Smooth muscle cell (in vitro differentiated cells): ENCODE measurements around the gene IGFL1. TPM values are rescaled to one million over a fixed set of nuclear protein-coding genes. Genes with fewer than 3 reads are reported as not detected.
"Not testable (repeated sequence)": the region's sequence is repeated elsewhere in the genome, so short reads cannot be mapped to it uniquely, and the experiment has no call there.

Experiments
- DNase-seq: peaks from one replicate; lab custom pipeline; 2025; ENCODE audit not compliant: unreplicated experiment; lab: John Stamatoyannopoulos, UW
- H2AFZ ChIP-seq: fragments of 200-600 bp; sonication (generic); 2 replicates; pipeline ENCODE4 v1.6.0; 2016; ENCODE audit warnings: antibody characterized with exemption, low read depth, mild to moderate bottlenecking
- H3F3A ChIP-seq: fragments of 200-600 bp; sonication (generic); 2 replicates; pipeline ENCODE4 v1.6.0; 2017; ENCODE audit warnings: antibody characterized with exemption, low read depth
- H3K27ac ChIP-seq: fragments of 200-600 bp; sonication (generic); 2 replicates; pipeline ENCODE4 v1.5.1; 2016; ENCODE audit warnings: low read depth, mild to moderate bottlenecking
- H3K27me3 ChIP-seq: fragments of 200-600 bp; sonication (generic); 2 replicates; pipeline ENCODE4 v1.6.1; 2016; ENCODE audit warnings: low read depth, mild to moderate bottlenecking
- H3K36me3 ChIP-seq: fragments of 200-600 bp; sonication (generic); 2 replicates; pipeline ENCODE4 v1.5.1; 2016; ENCODE audit warnings: low read depth
- H3K4me1 ChIP-seq: fragments of 200-600 bp; sonication (generic); 2 replicates; pipeline ENCODE4 v1.5.1; 2016; ENCODE audit warnings: low read depth
- H3K4me2 ChIP-seq: fragments of 200-600 bp; sonication (generic); 2 replicates; pipeline ENCODE4 v1.6.0; 2016; ENCODE audit warnings: mild to moderate bottlenecking
- H3K4me3 ChIP-seq: fragments of 200-600 bp; sonication (generic); 2 replicates; pipeline ENCODE4 v1.5.1; 2016; ENCODE audit warnings: mild to moderate bottlenecking
- H3K79me2 ChIP-seq: fragments of 200-600 bp; sonication (generic); 2 replicates; pipeline ENCODE4 v1.6.0; 2016; ENCODE audit warnings: low read depth, mild to moderate bottlenecking
- H3K9ac ChIP-seq: fragments of 200-600 bp; sonication (generic); 2 replicates; pipeline ENCODE4 v1.6.0; 2016; ENCODE audit warnings: low read depth
- H3K9me3 ChIP-seq: fragments of 200-600 bp; sonication (generic); replicated peaks from 2 replicates; pipeline ENCODE4 v1.5.1; 2016; ENCODE audit warnings: low read depth
- H4K20me1 ChIP-seq: fragments of 200-600 bp; sonication (generic); 2 replicates; pipeline ENCODE4 v1.6.0; 2016; ENCODE audit warnings: low read depth
- WGBS: methylation state at CpG from one replicate; pipeline ENCODE4 v1.1.7; 2016; ENCODE audit warnings: low lambda C conversion rate; 5-methylcytosine and 5-hydroxymethylcytosine counted together
- polyA plus RNA-seq: library from polyadenylated mRNA; unstranded; fragments of >200 nt; fragmentation: Nextera tagmentation; extraction: Ambion mirVana; gene quantifications from 2 replicates; pipeline ENCODE4 v1.2.1, GENCODE V29; 2016
- total RNA-seq: library from RNA; depleted of rRNA; stranded (reverse); fragments of >200 nt; gene quantifications from 2 replicates; pipeline ENCODE4 v1.2.3, GENCODE V29; 2014
- TF ChIP-seq, protein P1 (sequence below): fragments of 200-600 bp; sonication (generic); IDR thresholded peaks from 2 replicates; pipeline ENCODE4 v1.5.1; 2017; ENCODE audit warnings: borderline replicate concordance, mild to moderate bottlenecking, antibody characterized with exemption; ENCODE audit not compliant: insufficient read depth, poor library complexity, severe bottlenecking

The IGFL1 gene
- total and polyA plus RNA-seq, 2 experiments from 2014 or later = not detected

DNA sequence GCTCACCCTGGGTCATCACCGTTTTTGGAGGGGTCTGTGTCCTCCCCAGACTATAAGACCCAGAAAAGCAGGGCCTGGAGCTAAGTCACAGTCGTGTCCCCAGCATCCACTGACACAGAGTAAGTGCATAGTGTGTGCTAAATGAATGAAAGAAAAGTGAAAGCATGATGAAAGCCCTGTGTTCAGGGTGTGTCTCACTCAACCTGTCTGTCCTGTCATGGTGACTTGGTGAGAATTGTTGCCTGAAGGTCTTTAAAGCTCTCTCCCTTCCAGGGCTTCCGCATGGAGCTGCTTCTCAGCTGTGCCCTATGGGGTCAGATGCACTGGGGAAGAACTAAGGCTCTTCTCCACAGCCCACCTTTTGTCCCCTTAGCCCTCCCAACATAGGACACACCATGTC is 20.5 kb upstream of the IGFL1 start:
- Histone ChIP-seq H2AFZ (no peak overlapping the region), H3K79me2 (no peaks in the 10 kb centered on the region), H3K4me2 (no peak overlapping the region), H3K4me1 (no peaks in the 10 kb centered on the region), H3K9me3 (no peaks in the 10 kb centered on the region), H3K27me3 (no peaks in the 10 kb centered on the region), H3K4me3 (no peak overlapping the region), H3K27ac (no peak overlapping the region), H3K36me3 (no peaks in the 10 kb centered on the region), H3F3A (no peaks in the 10 kb centered on the region), H4K20me1 (no peaks in the 10 kb centered on the region), H3K9ac (no peak overlapping the region)
- TF ChIP-seq, protein P1, sequence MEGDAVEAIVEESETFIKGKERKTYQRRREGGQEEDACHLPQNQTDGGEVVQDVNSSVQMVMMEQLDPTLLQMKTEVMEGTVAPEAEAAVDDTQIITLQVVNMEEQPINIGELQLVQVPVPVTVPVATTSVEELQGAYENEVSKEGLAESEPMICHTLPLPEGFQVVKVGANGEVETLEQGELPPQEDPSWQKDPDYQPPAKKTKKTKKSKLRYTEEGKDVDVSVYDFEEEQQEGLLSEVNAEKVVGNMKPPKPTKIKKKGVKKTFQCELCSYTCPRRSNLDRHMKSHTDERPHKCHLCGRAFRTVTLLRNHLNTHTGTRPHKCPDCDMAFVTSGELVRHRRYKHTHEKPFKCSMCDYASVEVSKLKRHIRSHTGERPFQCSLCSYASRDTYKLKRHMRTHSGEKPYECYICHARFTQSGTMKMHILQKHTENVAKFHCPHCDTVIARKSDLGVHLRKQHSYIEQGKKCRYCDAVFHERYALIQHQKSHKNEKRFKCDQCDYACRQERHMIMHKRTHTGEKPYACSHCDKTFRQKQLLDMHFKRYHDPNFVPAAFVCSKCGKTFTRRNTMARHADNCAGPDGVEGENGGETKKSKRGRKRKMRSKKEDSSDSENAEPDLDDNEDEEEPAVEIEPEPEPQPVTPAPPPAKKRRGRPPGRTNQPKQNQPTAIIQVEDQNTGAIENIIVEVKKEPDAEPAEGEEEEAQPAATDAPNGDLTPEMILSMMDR = no peak
- no peak for DNase-seq
- WGBS = 52% methylated on average over 3 of the region's 3 CpGs

DNA sequence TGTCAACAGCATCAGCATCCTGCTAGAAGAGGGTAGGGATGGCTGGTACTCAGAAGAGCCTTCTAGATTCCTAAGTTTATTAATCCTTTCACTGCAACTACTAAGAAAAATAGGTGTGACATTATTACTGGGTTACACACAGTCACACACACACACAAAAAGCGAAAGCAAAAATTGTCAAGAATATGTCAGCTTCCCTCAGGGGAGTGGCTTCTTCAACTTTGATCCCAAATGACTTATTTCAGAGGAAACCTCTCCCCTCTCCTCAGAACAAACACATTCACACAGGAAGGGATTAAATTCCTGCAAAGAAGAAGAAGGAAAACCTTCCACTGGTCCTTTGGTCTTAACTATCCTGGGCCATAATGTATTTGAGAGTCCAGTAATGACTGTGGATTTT is 20.1 kb upstream of the IGFL1 start:
- Histone ChIP-seq H2AFZ (no peak overlapping the region), H3K79me2 (no peaks in the 10 kb centered on the region), H3K4me1 (no peaks in the 10 kb centered on the region), H3K27ac (no peak overlapping the region), H4K20me1 (no peaks in the 10 kb centered on the region), H3K9ac (no peak overlapping the region), H3F3A (no peaks in the 10 kb centered on the region), H3K9me3 (no peaks in the 10 kb centered on the region), H3K36me3 (no peaks in the 10 kb centered on the region), H3K4me3 (no peak overlapping the region), H3K27me3 (no peaks in the 10 kb centered on the region), H3K4me2 (no peak overlapping the region)
- DNase-seq = no peak
- WGBS = 88% methylated on average over 1 of the region's 1 CpG
- TF ChIP-seq, protein P1 = no peak

DNA sequence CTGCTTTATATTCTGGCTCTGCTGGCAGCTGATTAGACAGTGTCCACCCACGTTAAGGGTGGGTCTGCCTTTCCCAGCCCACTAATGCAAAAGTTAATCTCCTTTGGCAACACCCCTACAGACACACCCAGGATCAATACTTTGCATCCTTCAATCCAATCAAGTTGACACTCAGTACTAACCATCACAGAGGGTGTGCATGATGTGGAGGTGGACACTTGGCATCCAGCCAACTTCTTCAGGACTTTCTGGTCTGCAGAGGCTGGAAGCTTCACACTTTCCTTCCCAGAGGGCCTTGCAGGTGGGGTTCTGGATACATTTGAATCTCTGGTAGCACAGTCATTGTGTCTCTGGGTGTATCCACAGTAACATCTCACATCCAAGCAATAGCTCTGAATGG is 18.9 kb upstream of the IGFL1 start:
- Histone ChIP-seq H3K4me3 (no peak overlapping the region), H3K36me3 (no peaks in the 10 kb centered on the region), H3K79me2 (no peaks in the 10 kb centered on the region), H3K9me3 (no peaks in the 10 kb centered on the region), H4K20me1 (no peaks in the 10 kb centered on the region), H3K27ac (no peak overlapping the region), H3K4me1 (no peaks in the 10 kb centered on the region), H3K27me3 (no peaks in the 10 kb centered on the region), H3K4me2 (no peak overlapping the region), H2AFZ (no peak overlapping the region), H3K9ac (no peak overlapping the region), H3F3A (no peaks in the 10 kb centered on the region)
- 92% methylated on average over 1 of the region's 1 CpG for WGBS
- DNase-seq = no peak
- TF ChIP-seq, protein P1 = no peak

GRCh38 chr19:46211201-46211881 is 18.2 kb upstream of the IGFL1 start:
- TF ChIP-seq, protein P1 = no peak
- H3K9ac ChIP-seq = no peak overlapping the region
- 33% methylated on average over 10 of the region's 10 CpGs for WGBS
- no peak overlapping the region for H3K4me2 ChIP-seq
- H3K9me3 ChIP-seq = no peaks in the 10 kb centered on the region
- no peaks in the 10 kb centered on the region for H4K20me1 ChIP-seq
- H3K79me2 ChIP-seq = no peaks in the 10 kb centered on the region
- no peak overlapping the region for H3K27ac ChIP-seq
- no peak for DNase-seq
- H3K27me3 ChIP-seq = no peaks in the 10 kb centered on the region
- H3K4me1 ChIP-seq = no peaks in the 10 kb centered on the region
- no peak overlapping the region for H3K4me3 ChIP-seq
- no peaks in the 10 kb centered on the region for H3K36me3 ChIP-seq
- no peaks in the 10 kb centered on the region for H3F3A ChIP-seq
- H2AFZ ChIP-seq = no peak overlapping the region

DNA sequence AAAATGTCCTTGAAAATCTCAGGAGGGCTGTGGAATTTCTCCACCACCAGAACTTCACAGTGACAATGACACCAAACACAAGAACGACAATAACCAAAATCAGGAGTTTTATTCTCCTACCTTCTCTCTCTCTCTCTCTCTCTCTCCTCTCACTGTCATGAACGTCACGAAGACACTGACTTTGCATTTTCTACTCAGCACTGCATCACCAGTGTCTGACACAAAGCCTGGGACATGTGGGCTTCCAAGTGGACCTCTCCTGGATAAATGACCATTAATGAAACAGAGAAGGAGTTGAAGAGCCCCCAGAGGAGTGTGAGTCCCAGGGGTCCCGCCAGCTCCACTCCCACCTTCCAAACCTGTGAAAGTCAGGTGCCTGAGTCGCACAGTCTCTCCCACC is 16.9 kb upstream of the IGFL1 start:
- not testable (repeated sequence) for H3F3A ChIP-seq, H3K4me1 ChIP-seq, H3K36me3 ChIP-seq, H2AFZ ChIP-seq, H3K9ac ChIP-seq, H3K27ac ChIP-seq, H3K9me3 ChIP-seq, H4K20me1 ChIP-seq, H3K27me3 ChIP-seq, DNase-seq, H3K79me2 ChIP-seq, H3K4me2 ChIP-seq, H3K4me3 ChIP-seq
- 92% methylated on average over 5 of the region's 5 CpGs for WGBS
